ENCODE data around the gene SFTPD.

The SFTPD gene

GRCh38 chr10:79946271-79947082 lies 2.4 kb downstream of the SFTPD start:
- no peak overlapping the region for H2AFZ ChIP-seq (ENCODE audit: low read length)
- no peaks in the 10 kb centered on the region for H3K27me3 ChIP-seq (replicated peaks; ENCODE audit: insufficient read depth, low read length)
- DNase-seq, result no peak
- no peaks in the 10 kb centered on the region for H3K79me2 ChIP-seq (ENCODE audit: low read length)
- H3K4me3 ChIP-seq (ENCODE audit: low read length), result no peak overlapping the region
- no peak for TF ChIP-seq EZH2 (optimal IDR thresholded peaks at IDR 0.05; ENCODE audit: low read depth, low read length)
- no peak for TF ChIP-seq CTCF (IDR thresholded peaks at IDR 0.05; ENCODE audit: low read length)
- TF ChIP-seq EZH2phosphoT487 (IDR thresholded peaks at IDR 0.05; ENCODE audit: low read length), result no peak
- no peak overlapping the region for H3K9ac ChIP-seq (ENCODE audit: low read length)
- no peaks in the 10 kb centered on the region for H3K9me3 ChIP-seq (replicated peaks; ENCODE audit: insufficient read depth, low read length)
- no peaks in the 10 kb centered on the region for H3K9me2 ChIP-seq (replicated peaks; ENCODE audit: insufficient read depth, low read length)
- no peaks in the 10 kb centered on the region for H3F3A ChIP-seq (ENCODE audit: insufficient read depth, low read length)
- no peaks in the 10 kb centered on the region for H3K36me3 ChIP-seq (replicated peaks; ENCODE audit: insufficient read depth, low read length)
- no peak overlapping the region for H3K4me2 ChIP-seq (ENCODE audit: low read depth, low read length)
- H4K20me1 ChIP-seq (ENCODE audit: insufficient read depth, low read length), result no peaks in the 10 kb centered on the region
- no peaks in the 10 kb centered on the region for H3K4me1 ChIP-seq (ENCODE audit: low read length)
- H3K27ac ChIP-seq (ENCODE audit: low read length), result no peak overlapping the region

- TF ChIP-seq CTCF (IDR thresholded peaks at IDR 0.05; ENCODE audit: low read length) (no peak), EZH2phosphoT487 (IDR thresholded peaks at IDR 0.05; ENCODE audit: low read length) (no peak), EZH2 (optimal IDR thresholded peaks at IDR 0.05; ENCODE audit: low read depth, low read length) (no peak)
- no peak overlapping the region for H2AFZ ChIP-seq (ENCODE audit: low read length)
- no peaks in the 10 kb centered on the region for H3K79me2 ChIP-seq (ENCODE audit: low read length)
- H3K4me3 ChIP-seq (ENCODE audit: low read length), result no peak overlapping the region
- H3K4me1 ChIP-seq (ENCODE audit: low read length), result no peaks in the 10 kb centered on the region
- no peak overlapping the region for H3K9ac ChIP-seq (ENCODE audit: low read length)
- no peaks in the 10 kb centered on the region for H3K9me2 ChIP-seq (replicated peaks; ENCODE audit: insufficient read depth, low read length)
- no peaks in the 10 kb centered on the region for H3F3A ChIP-seq (ENCODE audit: insufficient read depth, low read length)
- H4K20me1 ChIP-seq (ENCODE audit: insufficient read depth, low read length), result no peaks in the 10 kb centered on the region
- no peak for DNase-seq
- H3K27me3 ChIP-seq (replicated peaks; ENCODE audit: insufficient read depth, low read length), result no peaks in the 10 kb centered on the region
- no peaks in the 10 kb centered on the region for H3K36me3 ChIP-seq (replicated peaks; ENCODE audit: insufficient read depth, low read length)
- H3K9me3 ChIP-seq (replicated peaks; ENCODE audit: insufficient read depth, low read length), result no peaks in the 10 kb centered on the region
- no peak overlapping the region for H3K27ac ChIP-seq (ENCODE audit: low read length)
- H3K4me2 ChIP-seq (ENCODE audit: low read depth, low read length), result no peak overlapping the region
Observed at GRCh38 chr10:79944428-79945395, 4.2 kb downstream of the SFTPD start.

- H3K9ac ChIP-seq (ENCODE audit: low read length), result no peak overlapping the region
- H3F3A ChIP-seq (ENCODE audit: insufficient read depth, low read length), result no peaks in the 10 kb centered on the region
- H3K9me2 ChIP-seq (replicated peaks; ENCODE audit: insufficient read depth, low read length), result no peaks in the 10 kb centered on the region
- H4K20me1 ChIP-seq (ENCODE audit: insufficient read depth, low read length), result no peaks in the 10 kb centered on the region
- no peak overlapping the region for H3K27ac ChIP-seq (ENCODE audit: low read length)
- H3K36me3 ChIP-seq (replicated peaks; ENCODE audit: insufficient read depth, low read length), result no peaks in the 10 kb centered on the region
- TF ChIP-seq EZH2phosphoT487 (IDR thresholded peaks at IDR 0.05; ENCODE audit: low read length) (no peak), EZH2 (optimal IDR thresholded peaks at IDR 0.05; ENCODE audit: low read depth, low read length) (no peak)
- H3K4me2 ChIP-seq (ENCODE audit: low read depth, low read length), result no peak overlapping the region
- no peaks in the 10 kb centered on the region for H3K79me2 ChIP-seq (ENCODE audit: low read length)
- H3K9me3 ChIP-seq (replicated peaks; ENCODE audit: insufficient read depth, low read length), result no peaks in the 10 kb centered on the region
- H3K4me3 ChIP-seq (ENCODE audit: low read length), result no peak overlapping the region
- no peaks in the 10 kb centered on the region for H3K4me1 ChIP-seq (ENCODE audit: low read length)
- DNase-seq, result no peak
- no peak overlapping the region for H2AFZ ChIP-seq (ENCODE audit: low read length)
- no peaks in the 10 kb centered on the region for H3K27me3 ChIP-seq (replicated peaks; ENCODE audit: insufficient read depth, low read length)
Observed at GRCh38 chr10:79943871-79944270, 5.0 kb downstream of the SFTPD start.
